G401 (cell line): Measurements from ENCODE around the gene ZMYM3. TPM values are rescaled to one million over a fixed set of nuclear protein-coding genes. Genes with fewer than 3 reads are reported as not detected.
A peak's percentile ranks its signal among the peaks of the same experiment; 100 is the strongest.

Experiments
- DNase-seq: peaks from one replicate; pipeline ENCODE4 v3.0.0-alpha.2; 2015; ENCODE audit warnings: low spot score
- in situ Hi-C: cut with HindIII; loops from 2 replicates; pipeline ENCODE4 v1.10.0; 2016; ENCODE audit warnings: low sequenced_read_pairs, mixed read lengths
- total RNA-seq: library from RNA; depleted of rRNA; stranded (reverse); fragments of >200 nt; shearing (Covaris generic); gene quantifications from 2 replicates; pipeline ENCODE4 v1.2.3, GENCODE V29; 2014

The ZMYM3 gene
- total RNA-seq, 1 experiment from 2014 or later = 30.0 TPM

DNA sequence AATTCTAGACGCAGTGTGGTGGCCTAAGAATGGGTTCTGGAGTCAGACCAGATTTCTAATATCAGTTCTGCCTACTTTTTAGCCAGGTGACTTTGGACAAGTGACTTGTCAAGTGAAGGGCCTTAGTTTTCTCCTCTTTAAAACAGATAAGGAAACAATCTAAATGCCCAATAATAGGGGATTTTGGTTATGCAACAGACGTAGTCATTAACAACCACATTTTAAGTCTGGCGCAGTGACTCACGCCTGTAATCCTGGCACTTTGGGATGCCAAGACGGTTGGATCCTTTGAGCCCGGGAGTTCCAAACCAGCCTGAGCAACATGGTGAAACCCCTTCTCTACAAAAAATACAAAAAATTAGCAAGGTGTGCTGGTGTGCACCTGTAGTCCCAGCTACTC is 2.1 kb upstream of the ZMYM3 start:
- in situ Hi-C loops = no loop called here
- no peak for DNase-seq

GRCh38 chrX:71253253-71254091 is 468 bp downstream of the ZMYM3 start:
- DNase-seq = peak; percentile 24
- in situ Hi-C loops = no loop called here

DNA sequence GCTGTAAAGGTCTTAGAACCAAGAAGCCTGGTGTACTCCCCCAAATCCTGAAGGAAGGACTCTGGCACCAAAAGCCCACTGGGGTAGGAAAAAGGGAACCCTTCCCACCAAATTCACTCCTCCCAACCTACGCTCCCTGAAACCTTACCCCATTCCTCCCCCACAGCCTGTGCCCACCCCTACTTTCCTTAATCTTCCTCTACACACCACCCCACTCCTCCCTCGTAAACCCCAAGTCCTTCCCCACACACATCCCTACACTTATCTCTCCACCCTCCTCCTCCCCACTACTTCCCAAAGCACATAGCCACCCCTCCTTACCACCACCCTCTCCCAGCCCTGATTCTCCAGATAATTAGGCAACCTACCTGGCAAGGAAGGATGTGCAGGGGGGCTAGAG is 1.7 kb downstream of the ZMYM3 start:
- in situ Hi-C loops = no loop called here
- DNase-seq = no peak

DNA sequence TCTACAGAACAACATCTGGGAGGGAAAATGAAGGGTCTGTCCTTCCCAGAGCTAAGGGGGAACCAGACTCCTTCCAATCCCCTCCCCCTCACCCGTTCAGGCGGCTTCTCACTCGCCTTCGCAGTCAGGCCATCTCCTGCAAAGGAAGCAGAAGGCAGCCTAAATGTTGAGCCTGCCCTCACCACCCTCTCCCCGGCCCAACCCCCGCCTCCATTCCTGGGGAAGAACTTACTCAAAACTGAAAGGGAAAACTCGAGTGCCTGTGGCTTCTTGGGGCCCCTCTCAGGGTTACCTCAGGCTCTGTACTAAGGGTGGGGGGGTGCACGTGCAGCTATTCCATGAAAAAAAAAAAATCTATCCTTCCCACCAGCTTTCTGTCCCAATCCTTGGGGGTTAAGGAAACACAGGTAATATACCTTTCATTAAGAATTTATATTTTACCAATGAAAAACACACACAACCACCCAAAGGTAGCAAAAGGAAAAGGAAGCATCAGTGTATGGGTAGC is 2.4 kb downstream of the ZMYM3 start:
- in situ Hi-C loops = no loop called here
- no peak for DNase-seq

DNA sequence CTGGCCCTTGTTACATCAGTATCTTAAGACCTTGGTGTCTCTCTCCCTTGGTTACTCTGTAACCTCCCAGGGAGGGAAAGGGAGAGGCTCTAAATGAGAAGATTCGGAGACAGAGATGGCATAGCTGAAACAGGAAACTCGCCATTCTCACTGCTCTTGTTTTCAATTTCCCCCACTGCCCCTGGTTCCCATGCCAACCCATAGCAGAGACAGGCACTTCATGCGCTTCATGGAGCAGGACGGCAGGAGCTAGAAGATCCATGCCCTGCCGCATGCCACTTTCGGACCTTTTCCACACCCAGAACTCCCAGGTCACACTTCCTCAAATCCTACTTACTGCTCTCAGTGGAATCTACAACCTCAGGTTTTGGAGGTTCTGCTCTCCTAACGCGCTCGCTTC is 3.1 kb downstream of the ZMYM3 start:
- DNase-seq = no peak
- in situ Hi-C loops = no loop called here

GRCh38 chrX:71245159-71245558 is 8.8 kb downstream of the ZMYM3 start:
- in situ Hi-C loops = no loop called here
- DNase-seq = no peak

- DNase-seq = no peak
- in situ Hi-C loops = no loop called here
Observed at GRCh38 chrX:71244359-71245128, 9.4 kb downstream of the ZMYM3 start.

- in situ Hi-C loops = no loop called here
- no peak for DNase-seq
Observed at GRCh38 chrX:71241301-71241700, 12.6 kb downstream of the ZMYM3 start.

DNA sequence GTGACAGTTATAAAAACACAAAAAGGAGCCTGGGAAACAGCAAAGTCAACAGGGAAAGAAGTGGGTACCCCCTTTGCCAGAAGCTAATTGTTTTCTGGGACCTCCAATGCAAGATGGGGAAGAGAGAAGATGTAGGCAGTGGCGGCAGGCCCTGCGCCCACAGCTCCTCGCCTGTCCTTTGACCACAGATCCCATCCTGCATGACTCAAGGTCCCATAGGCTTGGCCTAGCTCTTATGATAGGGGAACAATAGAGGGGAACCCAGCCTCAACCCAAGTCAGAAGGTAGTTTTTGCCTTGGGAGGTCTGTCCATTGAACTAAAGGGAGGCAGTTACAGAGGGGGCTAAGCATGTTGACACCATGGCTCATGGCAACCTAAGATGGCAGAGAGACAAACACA is 14.2 kb downstream of the ZMYM3 start:
- no peak for DNase-seq
- in situ Hi-C loops = no loop called here

- in situ Hi-C loops = no loop called here
Observed at GRCh38 chrX:71236836-71237235, 17.1 kb downstream of the ZMYM3 start.

GRCh38 chrX:71235482-71235881 is 18.5 kb downstream of the ZMYM3 start:
- in situ Hi-C loops = no loop called here
- DNase-seq = no peak

More at GRCh38 chrX:71236836-71237235, 17.1 kb downstream of the ZMYM3 start:
- DNase-seq = no peak

- DNase-seq = no peak
- in situ Hi-C loops = no loop called here
Observed at GRCh38 chrX:71228063-71228642, 25.8 kb downstream of the ZMYM3 start.

DNA sequence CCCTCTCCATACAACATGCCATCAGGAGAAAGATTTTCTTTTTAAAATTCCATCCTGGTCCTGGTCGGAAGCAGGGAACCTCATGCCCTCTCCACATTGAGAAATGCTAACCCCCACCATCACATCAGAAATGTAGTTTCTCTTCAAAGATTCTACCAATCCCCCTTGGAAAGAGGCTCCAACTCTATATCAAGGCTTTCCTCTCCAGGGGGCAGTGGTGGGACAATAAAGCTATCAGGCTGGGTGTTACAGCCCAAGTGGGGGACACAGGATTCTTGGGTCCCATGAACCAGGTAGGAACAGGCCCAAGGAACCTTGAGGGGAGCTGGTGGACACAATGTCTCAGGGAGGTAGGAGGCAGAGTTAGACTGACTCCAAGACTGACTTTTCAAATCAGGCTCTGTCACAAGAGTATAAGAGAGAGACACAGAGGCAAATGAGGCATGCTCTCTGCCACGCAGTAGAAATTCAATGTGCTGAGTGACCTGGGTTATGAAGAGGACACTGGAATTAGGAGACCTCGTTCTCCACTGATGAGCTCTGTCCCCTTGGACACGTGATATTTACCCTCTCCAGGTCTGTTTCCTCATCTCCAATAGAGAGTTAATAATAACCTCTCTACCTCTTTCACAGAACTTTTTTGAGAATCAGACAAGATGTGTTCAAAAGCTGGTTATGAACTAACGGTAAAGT is 26.4 kb downstream of the ZMYM3 start:
- in situ Hi-C loops = no loop called here
- no peak for DNase-seq

DNA sequence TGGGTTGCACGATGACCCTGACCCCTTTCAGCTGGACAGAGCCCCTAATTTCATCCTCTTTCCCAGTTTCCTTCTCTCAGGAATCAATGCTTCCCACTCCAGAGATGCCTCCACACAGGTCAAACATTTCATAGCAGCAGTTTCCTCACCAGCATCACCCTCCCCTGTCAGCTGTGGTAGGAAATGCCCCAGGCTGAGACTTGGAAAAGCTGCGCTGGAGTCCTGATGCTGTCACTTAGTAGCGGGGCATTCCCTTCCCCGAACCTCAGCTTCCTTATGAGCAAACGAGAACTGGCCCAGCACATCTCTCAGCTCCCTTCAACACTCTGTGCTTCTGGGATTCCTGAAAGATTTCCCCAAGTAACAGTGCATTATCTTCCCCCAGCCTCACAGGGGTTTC is 28.3 kb downstream of the ZMYM3 start:
- no peak for DNase-seq
- in situ Hi-C loops = no loop called here

- DNase-seq = no peak
- in situ Hi-C loops = no loop called here
Observed at GRCh38 chrX:71225009-71225408, 28.9 kb downstream of the ZMYM3 start.

- no peak for DNase-seq
Observed at GRCh38 chrX:71224098-71224708, 29.7 kb downstream of the ZMYM3 start.

DNA sequence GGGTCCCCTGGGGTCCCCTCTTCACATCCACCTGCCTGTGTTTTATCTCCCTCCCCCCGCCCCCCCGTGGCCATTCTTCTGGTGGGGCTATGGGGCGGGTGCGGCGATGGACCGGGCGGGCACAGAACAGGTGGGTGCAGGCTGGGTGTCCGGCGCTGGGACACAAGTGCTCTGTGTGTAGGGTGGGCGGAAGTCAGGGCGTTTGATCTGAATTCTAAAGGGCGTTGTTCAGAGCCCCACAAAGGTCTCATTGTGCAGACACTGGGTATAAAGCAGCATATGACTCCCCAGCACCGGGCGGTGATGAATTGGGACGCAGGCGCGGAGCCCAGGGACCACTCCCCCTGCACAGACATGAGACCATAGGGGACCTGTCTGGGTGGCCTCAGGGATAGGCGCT is 31.0 kb downstream of the ZMYM3 start, which contains the start of gene GJB1:
Gene GJB1 (plus strand): TSS at position 296 of the 400 bp plus-strand sequence. CDS start 484 bp downstream, outside the sequence.
- in situ Hi-C loops = no loop called here
- DNase-seq = no peak

More at GRCh38 chrX:71224098-71224708, 29.7 kb downstream of the ZMYM3 start:
- in situ Hi-C loops = no loop called here

DNA sequence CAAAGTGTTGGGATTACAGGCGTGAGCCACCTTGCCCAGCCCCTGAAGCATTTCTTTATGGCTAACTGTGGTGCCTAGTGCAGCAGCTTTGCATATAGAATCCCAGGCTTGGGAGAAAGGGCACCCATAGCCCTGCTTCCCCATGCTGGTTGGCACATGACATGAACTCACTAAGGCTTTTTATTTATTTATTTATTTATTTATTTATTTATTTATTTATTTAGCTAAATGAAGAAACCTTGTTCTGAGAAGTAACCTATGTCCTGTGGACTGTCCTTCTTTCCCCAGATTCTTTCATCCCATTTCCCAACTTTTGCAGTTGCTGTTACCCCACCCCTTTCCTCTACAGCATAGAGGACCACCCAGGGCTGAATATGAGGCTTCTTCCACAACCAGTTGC is 32.8 kb downstream of the ZMYM3 start:
- in situ Hi-C loops = no loop called here

DNA sequence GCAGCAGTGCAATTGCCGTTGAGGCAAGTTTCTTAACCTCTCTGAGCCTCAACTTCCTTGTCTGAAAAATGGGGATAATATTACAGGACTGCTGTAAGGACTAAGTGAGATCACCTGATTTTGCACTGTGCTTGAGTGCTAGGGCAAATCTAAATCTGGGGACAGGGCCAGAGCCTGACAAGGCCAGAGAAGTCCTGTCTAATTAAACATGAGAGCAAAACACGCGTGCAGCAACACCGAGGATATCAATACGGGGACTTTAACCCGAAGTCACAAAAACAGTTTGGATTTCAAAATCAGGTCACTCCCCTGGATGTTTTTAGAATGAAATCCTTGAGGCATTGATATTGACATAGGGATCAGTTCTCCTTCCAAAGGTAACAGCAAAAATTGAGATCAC is 36.6 kb downstream of the ZMYM3 start:
- in situ Hi-C loops = no loop called here
- DNase-seq = no peak

More for the DNA sequence above, 32.8 kb downstream of the ZMYM3 start:
- no peak for DNase-seq
